Fibroblast of lung (primary cell): ENCODE data around the gene EEF1A2.
A peak's percentile ranks its signal among the peaks of the same experiment; 100 is the strongest.

Experiments
- CTCF ChIP-seq, 2 donors: IDR thresholded peaks in 1 of 2; conservative IDR thresholded peaks in 1 of 2; 1 replicate in 1 of 2; 2 replicates in 1 of 2; pipeline ENCODE4 v1.5.1; 2011 to 2012; ENCODE audit warnings: low read length in 2 of 2, control low read depth in 1 of 2, inconsistent platforms in 1 of 2, low read depth in 1 of 2, mild to moderate bottlenecking in 1 of 2
- EZH2 ChIP-seq: IDR thresholded peaks from 2 replicates; pipeline ENCODE4 v1.5.1; 2012; ENCODE audit warnings: low read length, control low read depth, mild to moderate bottlenecking; ENCODE audit errors: missing control alignments

GRCh38 chr20:63519668-63520503, 21.0 kb upstream of the EEF1A2 start:
- TF ChIP-seq EZH2 (no peak), CTCF (conservative IDR thresholded peaks at IDR 0.05 in 1 of 2, IDR thresholded peaks at IDR 0.05 in 1 of 2; ENCODE audit: low read depth in 1 of 2, low read length in 2 of 2) (peak; percentile 24 to 25)
